22Rv1 (cell line): Measurements from ENCODE around the gene TRNT1.

Source experiments
- ZFX ChIP-seq: fragments of 450-650 bp; IDR thresholded peaks from 2 replicates; pipeline ENCODE4 v1.6.1; 2017; ENCODE audit warnings: antibody characterized with exemption, borderline replicate concordance
- TF ChIP-seq, protein P1 (sequence below): fragments of 450-650 bp; IDR thresholded peaks from 2 replicates; pipeline ENCODE4 v1.5.1; 2017; ENCODE audit warnings: mild to moderate bottlenecking

DNA sequence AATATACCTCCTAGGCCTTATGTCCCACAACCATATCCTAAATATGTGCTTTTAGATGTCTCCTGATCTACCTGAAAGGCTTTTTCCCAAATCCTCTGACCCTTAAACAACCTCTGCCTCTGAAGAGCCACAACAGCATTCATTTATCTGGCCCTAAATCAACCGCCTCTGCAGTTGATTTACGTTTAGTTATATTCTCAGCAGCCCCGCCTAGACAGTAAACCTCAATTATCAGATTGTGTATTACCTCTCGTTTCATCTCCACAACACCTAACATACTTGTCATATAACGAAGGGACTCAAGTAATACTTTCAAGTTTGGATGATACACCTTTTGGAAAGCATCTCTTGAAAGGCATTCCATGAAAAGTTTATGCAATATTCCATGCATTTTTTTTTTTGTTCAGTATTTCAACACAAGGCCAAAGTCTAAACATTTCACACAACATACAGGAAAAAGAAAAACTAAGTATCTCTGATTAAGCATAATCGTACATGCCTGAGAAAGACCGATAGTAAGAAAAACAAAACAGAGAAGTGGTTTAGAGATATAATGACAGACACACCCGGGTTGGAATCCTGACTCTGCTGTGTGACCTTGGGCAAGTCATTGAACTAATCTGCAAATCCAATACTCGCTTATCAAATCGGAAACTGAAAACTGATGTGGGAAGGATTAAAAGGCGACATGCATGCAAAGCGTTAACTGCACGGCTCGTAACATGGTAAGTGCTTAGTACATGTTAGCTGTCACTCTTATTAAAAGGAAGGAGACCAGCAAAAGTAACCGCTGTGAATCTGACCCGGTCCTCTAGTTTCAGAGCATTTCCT, 52.0 kb downstream of the TRNT1 start:
- TF ChIP-seq, protein P1, sequence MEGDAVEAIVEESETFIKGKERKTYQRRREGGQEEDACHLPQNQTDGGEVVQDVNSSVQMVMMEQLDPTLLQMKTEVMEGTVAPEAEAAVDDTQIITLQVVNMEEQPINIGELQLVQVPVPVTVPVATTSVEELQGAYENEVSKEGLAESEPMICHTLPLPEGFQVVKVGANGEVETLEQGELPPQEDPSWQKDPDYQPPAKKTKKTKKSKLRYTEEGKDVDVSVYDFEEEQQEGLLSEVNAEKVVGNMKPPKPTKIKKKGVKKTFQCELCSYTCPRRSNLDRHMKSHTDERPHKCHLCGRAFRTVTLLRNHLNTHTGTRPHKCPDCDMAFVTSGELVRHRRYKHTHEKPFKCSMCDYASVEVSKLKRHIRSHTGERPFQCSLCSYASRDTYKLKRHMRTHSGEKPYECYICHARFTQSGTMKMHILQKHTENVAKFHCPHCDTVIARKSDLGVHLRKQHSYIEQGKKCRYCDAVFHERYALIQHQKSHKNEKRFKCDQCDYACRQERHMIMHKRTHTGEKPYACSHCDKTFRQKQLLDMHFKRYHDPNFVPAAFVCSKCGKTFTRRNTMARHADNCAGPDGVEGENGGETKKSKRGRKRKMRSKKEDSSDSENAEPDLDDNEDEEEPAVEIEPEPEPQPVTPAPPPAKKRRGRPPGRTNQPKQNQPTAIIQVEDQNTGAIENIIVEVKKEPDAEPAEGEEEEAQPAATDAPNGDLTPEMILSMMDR = no peak
- no peak for TF ChIP-seq ZFX
